Measurements from ENCODE around the gene ZNF622. TPM values are rescaled to one million over a fixed set of nuclear protein-coding genes. Genes with fewer than 3 reads are reported as not detected.

ZNF622 gene
- total and polyA plus RNA-seq, 12 donors: 29.6 to 103 (median 54.9) TPM

DNA sequence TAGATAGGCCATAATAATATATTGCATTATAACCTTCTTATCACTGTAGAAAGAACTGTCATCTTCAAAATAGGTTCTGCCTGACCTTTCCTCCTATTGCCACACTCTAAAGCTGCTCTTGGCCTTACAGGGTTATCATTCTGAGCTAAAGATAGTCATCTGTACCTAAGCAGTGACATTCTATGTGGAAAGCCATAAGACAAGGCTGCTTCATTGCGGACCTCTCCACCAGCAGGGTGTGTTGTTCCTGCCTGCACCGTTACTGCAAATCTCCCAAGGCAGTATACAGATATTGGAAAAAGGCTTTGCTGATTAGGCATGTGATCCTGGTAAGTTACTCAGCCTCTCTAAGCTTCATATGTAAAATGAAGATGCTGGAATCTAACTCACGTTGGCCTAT lies 8.1 kb downstream of the ZNF622 start:
- DNase-seq (no peak), ATAC-seq (peak in 2 of 8 donors; percentile 6 to 32)
- Histone ChIP-seq H3K27ac (peak overlapping the region in 6 of 10 donors; percentile 9 to 48 (median 20)), H3K4me3 (no peak overlapping the region), H3K4me1 (peaks cover 6 to 95% (median 61%) of the 10 kb centered on the region in 9 donors), H3K9me3 (no peaks in the 10 kb centered on the region), H3K36me3 (peaks cover 0 to 99% (median 18%) of the 10 kb centered on the region in 9 donors), H3K27me3 (no peaks in the 10 kb centered on the region)
- intact Hi-C loops (cut with DNase I): loop anchor here (2.0 to 10.0 kb wide), 8 partner anchors 103 to 995 kb away; partner anchors contain the start of gene MARCHF11 (in 1 of the 10)
- TF ChIP-seq, protein P1, sequence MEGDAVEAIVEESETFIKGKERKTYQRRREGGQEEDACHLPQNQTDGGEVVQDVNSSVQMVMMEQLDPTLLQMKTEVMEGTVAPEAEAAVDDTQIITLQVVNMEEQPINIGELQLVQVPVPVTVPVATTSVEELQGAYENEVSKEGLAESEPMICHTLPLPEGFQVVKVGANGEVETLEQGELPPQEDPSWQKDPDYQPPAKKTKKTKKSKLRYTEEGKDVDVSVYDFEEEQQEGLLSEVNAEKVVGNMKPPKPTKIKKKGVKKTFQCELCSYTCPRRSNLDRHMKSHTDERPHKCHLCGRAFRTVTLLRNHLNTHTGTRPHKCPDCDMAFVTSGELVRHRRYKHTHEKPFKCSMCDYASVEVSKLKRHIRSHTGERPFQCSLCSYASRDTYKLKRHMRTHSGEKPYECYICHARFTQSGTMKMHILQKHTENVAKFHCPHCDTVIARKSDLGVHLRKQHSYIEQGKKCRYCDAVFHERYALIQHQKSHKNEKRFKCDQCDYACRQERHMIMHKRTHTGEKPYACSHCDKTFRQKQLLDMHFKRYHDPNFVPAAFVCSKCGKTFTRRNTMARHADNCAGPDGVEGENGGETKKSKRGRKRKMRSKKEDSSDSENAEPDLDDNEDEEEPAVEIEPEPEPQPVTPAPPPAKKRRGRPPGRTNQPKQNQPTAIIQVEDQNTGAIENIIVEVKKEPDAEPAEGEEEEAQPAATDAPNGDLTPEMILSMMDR (IDR thresholded peaks at IDR 0.05): peak in 5 of 9 donors; percentile 12 to 41 (median 28)
- 41 to 56% methylated on average over 3 of the region's 3 CpGs for WGBS, 2 donors

DNA sequence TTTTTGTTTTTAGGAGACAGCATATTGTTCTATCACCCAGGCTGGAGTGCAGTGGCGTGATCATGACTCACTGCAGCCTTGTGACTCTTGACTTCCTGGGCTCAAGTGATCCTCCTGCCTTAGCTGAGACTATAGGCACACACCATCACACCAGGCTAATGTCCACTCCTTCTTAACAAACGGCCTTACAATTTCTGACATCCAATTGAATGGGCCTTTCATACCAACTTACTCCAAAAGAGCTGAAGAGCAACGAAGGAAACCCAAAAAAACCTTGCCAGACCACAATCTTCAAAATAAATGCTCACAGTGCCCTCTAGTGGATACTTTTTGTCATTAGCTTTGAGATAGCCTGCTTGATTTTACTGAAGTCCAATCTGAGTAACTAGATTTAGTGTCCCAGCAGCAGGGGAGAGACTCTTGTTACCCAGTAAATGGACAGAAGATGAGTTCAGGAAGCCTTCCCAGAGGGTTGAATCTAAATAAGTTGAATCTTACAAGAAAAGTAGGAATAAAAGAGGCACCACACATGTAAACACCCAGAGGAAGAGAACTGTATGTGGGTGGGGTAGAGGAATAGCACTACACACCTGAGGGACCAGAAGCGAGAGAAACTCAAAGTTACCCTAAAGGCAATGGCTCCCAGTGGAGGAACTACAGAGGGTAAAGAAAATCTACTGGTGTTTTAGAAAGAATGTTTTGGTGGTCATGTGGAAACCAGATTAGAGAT lies 9.3 kb downstream of the ZNF622 start:
- DNase-seq (no peak), ATAC-seq (peak; percentile 17 to 73 (median 52))
- Histone ChIP-seq H3K9me3 (no peaks in the 10 kb centered on the region), H3K27ac (peak overlapping the region in 8 of 10 donors; percentile 5 to 63 (median 22)), H3K27me3 (no peaks in the 10 kb centered on the region), H3K36me3 (peaks cover 0 to 99% (median 15%) of the 10 kb centered on the region in 9 donors), H3K4me3 (no peak overlapping the region), H3K4me1 (peaks cover 3 to 86% (median 49%) of the 10 kb centered on the region in 9 donors)
- intact Hi-C loops (cut with DNase I): loop anchor here (2.0 to 10.0 kb wide), 8 partner anchors 101 to 994 kb away; partner anchors contain the start of gene MARCHF11 (in 1 of the 10)
- 34 to 37% methylated on average over 4 of the region's 4 CpGs for WGBS, 2 donors
- TF ChIP-seq, protein P1 (IDR thresholded peaks at IDR 0.05): peak; percentile 31 to 77 (median 70)

DNA sequence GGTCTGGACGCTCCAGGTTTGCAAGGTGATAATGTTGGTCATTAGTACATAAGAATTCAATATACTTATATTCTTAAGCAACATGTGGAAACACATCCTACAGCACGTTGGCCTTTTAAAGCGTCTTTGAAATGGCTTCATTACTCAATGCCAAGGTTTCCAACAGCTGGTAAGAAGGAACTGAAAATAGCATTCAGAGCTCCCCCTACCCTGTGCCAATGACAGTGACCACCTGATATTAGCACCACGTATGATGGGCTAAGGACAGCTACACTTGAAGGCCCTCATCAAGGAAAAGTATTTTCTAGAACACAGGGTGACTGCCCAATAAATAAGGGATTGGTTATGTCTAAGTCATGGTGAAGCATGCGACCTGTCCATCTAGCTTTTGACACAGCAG lies 9.9 kb downstream of the ZNF622 start:
- ATAC-seq: peak in 5 of 8 donors; percentile 2 to 26 (median 12)
- Histone ChIP-seq H3K27ac (peak overlapping the region in 6 of 10 donors; percentile 5 to 63 (median 31)), H3K9me3 (no peaks in the 10 kb centered on the region), H3K36me3 (peaks cover 0 to 99% (median 21%) of the 10 kb centered on the region in 9 donors), H3K4me1 (peaks cover 3 to 80% (median 47%) of the 10 kb centered on the region in 9 donors), H3K4me3 (no peak overlapping the region), H3K27me3 (no peaks in the 10 kb centered on the region)
- intact Hi-C loops (cut with DNase I): loop anchor here (2.0 to 10.0 kb wide), 8 partner anchors 101 to 993 kb away; partner anchors contain the start of gene MARCHF11 (in 1 of the 10)
- TF ChIP-seq, protein P1 (IDR thresholded peaks at IDR 0.05): no peak
- no peak for DNase-seq
- WGBS, 2 donors: 64 to 66% methylated on average over 5 of the region's 5 CpGs

DNA sequence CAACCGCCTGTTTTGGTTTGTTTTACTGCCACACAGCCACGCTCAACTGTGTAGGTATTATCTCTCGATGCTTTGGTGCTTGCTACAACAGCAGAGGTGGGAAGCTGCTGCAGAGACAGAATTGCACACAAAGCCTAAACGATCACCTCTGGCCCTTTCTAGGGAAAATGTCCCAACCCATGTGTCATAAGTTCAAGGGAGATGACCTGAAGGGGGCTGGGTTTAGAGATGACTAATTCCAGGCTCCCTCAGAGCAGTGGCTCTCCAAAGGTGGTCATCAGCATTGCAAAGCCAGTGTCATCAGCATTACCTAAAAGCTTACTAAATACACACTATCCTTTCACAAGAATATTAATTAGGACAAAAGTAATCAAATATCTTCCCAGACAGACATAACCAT lies 10.9 kb downstream of the ZNF622 start:
- 88 to 90% methylated on average over 4 of the region's 4 CpGs for WGBS, 2 donors
- intact Hi-C loops (cut with DNase I): loop anchor here in 9 of 10 donors (5.0 to 10.0 kb wide), 8 partner anchors 92 to 992 kb away; partner anchors contain the start of gene MARCHF11 (in 1 of the 9)
- Histone ChIP-seq H3K36me3 (peaks cover 0 to 99% (median 27%) of the 10 kb centered on the region in 9 donors), H3K4me3 (no peak overlapping the region), H3K4me1 (peaks cover 3 to 70% (median 47%) of the 10 kb centered on the region in 9 donors), H3K27ac (no peak overlapping the region), H3K9me3 (no peaks in the 10 kb centered on the region), H3K27me3 (no peaks in the 10 kb centered on the region)
- ATAC-seq (no peak), DNase-seq (no peak)
- TF ChIP-seq, protein P1 (IDR thresholded peaks at IDR 0.05): no peak
